Loucy (cell line): ENCODE results near the gene AIRE.
"Not testable (repeated sequence)": the region's sequence is repeated elsewhere in the genome, so short reads cannot be mapped to it uniquely, and the experiment has no call there.

Source experiments
- H2AFZ ChIP-seq: fragments of 200-600 bp; sonication (generic); 2 replicates; pipeline ENCODE4 v1.6.0; 2016; ENCODE audit warnings: antibody characterized with exemption, mild to moderate bottlenecking, low read length, moderate library complexity
- H3F3A ChIP-seq: fragments of 200-600 bp; 2 replicates; pipeline ENCODE4 v1.6.0; 2016; ENCODE audit warnings: antibody characterized with exemption, low read depth, mild to moderate bottlenecking
- H3K27me3 ChIP-seq: fragments of 200-600 bp; sonication (generic); 2 replicates; pipeline ENCODE4 v1.6.1; 2014; ENCODE audit warnings: low read length, mild to moderate bottlenecking; ENCODE audit not compliant: insufficient read depth, poor library complexity, severe bottlenecking
- H3K36me3 ChIP-seq: fragments of 200-600 bp; sonication (generic); 2 replicates; pipeline ENCODE4 v1.6.1; 2016; ENCODE audit warnings: low read length; ENCODE audit not compliant: insufficient read depth
- H3K4me1 ChIP-seq: fragments of 200-600 bp; sonication (generic); 2 replicates; pipeline ENCODE4 v1.5.1; 2014; ENCODE audit warnings: low read length, mild to moderate bottlenecking; ENCODE audit not compliant: insufficient read depth, poor library complexity, severe bottlenecking
- H3K4me2 ChIP-seq: fragments of 200-600 bp; sonication (generic); 2 replicates; pipeline ENCODE4 v1.6.0; 2014; ENCODE audit warnings: antibody characterized with exemption, low read length, low read depth, mild to moderate bottlenecking; ENCODE audit not compliant: poor library complexity, severe bottlenecking
- H3K4me3 ChIP-seq: fragments of 200-600 bp; sonication (generic); 2 replicates; pipeline ENCODE4 v1.5.1; 2014; ENCODE audit warnings: low read length, mild to moderate bottlenecking, mixed read lengths; ENCODE audit not compliant: poor library complexity, severe bottlenecking
- H3K79me2 ChIP-seq: fragments of 200-600 bp; sonication (generic); 2 replicates; pipeline ENCODE4 v1.6.1; 2014; ENCODE audit warnings: low read length; ENCODE audit not compliant: insufficient read depth
- H3K9ac ChIP-seq: fragments of 200-600 bp; sonication (generic); 2 replicates; pipeline ENCODE4 v1.6.0; 2014; ENCODE audit warnings: mild to moderate bottlenecking, low read depth, low read length, moderate library complexity; ENCODE audit not compliant: poor library complexity, severe bottlenecking
- H3K9me2 ChIP-seq: fragments of 200-600 bp; sonication (generic); replicated peaks from 2 replicates; pipeline ENCODE4 v1.6.1; 2016; ENCODE audit warnings: low read depth, low read length, mixed read lengths
- H3K9me3 ChIP-seq: fragments of 200-600 bp; sonication (generic); 2 replicates; pipeline ENCODE4 v1.6.1; 2014; ENCODE audit warnings: mild to moderate bottlenecking, antibody characterized with exemption, low read length, low read depth; ENCODE audit not compliant: insufficient read depth
- H4K20me1 ChIP-seq: fragments of 200-600 bp; sonication (generic); 2 replicates; pipeline ENCODE4 v1.6.0; 2014; ENCODE audit warnings: antibody characterized with exemption, low read length, mild to moderate bottlenecking; ENCODE audit not compliant: insufficient read depth, poor library complexity, severe bottlenecking
- CTCF ChIP-seq: fragments of 200-600 bp; sonication (generic); conservative IDR thresholded peaks from 2 replicates; pipeline ENCODE4 v1.5.1; 2014; ENCODE audit warnings: mild to moderate bottlenecking, antibody characterized with exemption, low read length
- EZH2phosphoT487 ChIP-seq: fragments of 200-600 bp; IDR thresholded peaks from 2 replicates; pipeline ENCODE4 v1.6.1; 2018; ENCODE audit warnings: antibody characterized with exemption, mild to moderate bottlenecking, moderate library complexity, borderline replicate concordance

The AIRE gene

GRCh38 chr21:44302573-44303401 lies 17.1 kb downstream of the AIRE start:
- not testable (repeated sequence) for H3K9me3 ChIP-seq, H2AFZ ChIP-seq, H3K36me3 ChIP-seq, H3F3A ChIP-seq, H3K27me3 ChIP-seq, H3K9me2 ChIP-seq
- H3K9ac ChIP-seq, result peak overlapping the region; percentile 78
- H3K4me3 ChIP-seq, result peak overlapping the region; percentile 91
- peaks cover 47% of the 10 kb centered on the region for H4K20me1 ChIP-seq
- TF ChIP-seq CTCF, result peak; percentile 44
- H3K4me2 ChIP-seq, result peak overlapping the region; percentile 94
- peaks cover 66% of the 10 kb centered on the region for H3K79me2 ChIP-seq
- H3K4me1 ChIP-seq, result peaks cover 48% of the 10 kb centered on the region

DNA sequence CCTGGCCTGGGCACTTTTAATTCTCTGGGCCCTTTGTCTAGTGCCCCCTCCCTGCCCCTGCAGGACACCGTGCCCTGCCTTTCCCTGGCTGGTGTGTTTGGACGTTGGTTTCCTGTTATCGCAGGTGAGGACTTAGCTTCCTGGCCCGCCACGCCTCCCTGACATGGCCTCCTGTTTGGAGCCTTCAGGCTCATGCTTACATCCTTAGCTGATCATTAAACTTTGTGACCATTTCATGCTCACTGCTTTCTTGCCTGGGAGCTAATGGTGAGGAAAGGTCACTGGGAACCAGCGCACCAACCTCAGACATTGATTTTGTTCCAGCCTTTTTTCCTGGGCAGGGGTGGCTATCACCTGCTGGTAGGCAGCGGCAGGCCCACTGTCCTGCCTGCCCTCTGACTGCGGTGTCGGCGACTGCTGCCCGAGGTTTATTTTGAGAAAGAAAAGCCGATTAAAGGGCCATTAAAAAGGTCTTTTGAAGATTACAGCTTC lies 17.9 kb downstream of the AIRE start:
- peaks cover 48% of the 10 kb centered on the region for H3K4me1 ChIP-seq
- TF ChIP-seq EZH2phosphoT487 (no peak), CTCF (no peak)
- no peaks in the 10 kb centered on the region for H3K9me2 ChIP-seq
- H3K4me3 ChIP-seq, result no peak overlapping the region
- H3K36me3 ChIP-seq, result peaks cover 12% of the 10 kb centered on the region; the same call in 1 of the 2 replicates
- H3K27me3 ChIP-seq, result no peaks in the 10 kb centered on the region
- H3F3A ChIP-seq, result no peaks in the 10 kb centered on the region
- peaks cover 47% of the 10 kb centered on the region for H4K20me1 ChIP-seq
- no peak overlapping the region for H2AFZ ChIP-seq
- H3K9me3 ChIP-seq, result no peaks in the 10 kb centered on the region
- peak overlapping the region; percentile 94 for H3K4me2 ChIP-seq
- H3K79me2 ChIP-seq, result peaks cover 66% of the 10 kb centered on the region
- H3K9ac ChIP-seq, result no peak overlapping the region

DNA sequence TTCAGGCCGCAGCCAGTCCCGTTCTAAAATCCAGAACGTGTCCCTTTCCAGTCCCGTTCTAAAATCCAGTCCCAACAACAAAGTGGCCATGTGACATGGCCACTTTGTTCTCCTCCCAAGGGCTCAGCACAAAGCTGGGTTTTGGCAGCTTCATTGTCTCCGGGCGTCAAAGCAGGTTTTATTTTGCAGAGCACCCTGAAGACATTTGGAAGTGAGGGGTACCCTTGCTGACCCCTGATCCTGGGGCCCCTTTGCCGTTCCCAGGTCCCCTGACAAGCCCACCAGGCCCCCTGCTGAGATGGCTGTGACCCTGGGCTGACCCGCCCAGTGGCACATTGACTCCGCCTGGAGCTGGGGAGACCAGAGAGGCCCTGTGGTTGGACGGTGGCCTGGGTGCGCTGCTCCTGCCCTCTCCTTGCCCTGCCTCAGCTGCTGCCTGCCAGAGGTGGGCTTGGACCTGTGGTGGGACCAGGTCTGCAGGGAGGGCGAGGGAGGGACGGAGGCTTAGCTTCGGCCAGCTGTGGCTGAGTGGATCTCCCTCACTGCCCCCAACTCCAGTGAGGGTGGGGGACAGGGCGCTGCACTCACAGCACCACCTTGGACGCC lies 18.4 kb downstream of the AIRE start:
- Histone ChIP-seq H3K79me2 (peaks cover 66% of the 10 kb centered on the region), H3K9me3 (no peaks in the 10 kb centered on the region), H3K9me2 (no peaks in the 10 kb centered on the region), H3F3A (no peaks in the 10 kb centered on the region), H3K9ac (peak overlapping the region; percentile 41), H2AFZ (no peak overlapping the region), H3K4me3 (peak overlapping the region; percentile 5), H3K4me2 (peak overlapping the region; percentile 94), H3K4me1 (peaks cover 48% of the 10 kb centered on the region), H3K27me3 (no peaks in the 10 kb centered on the region), H4K20me1 (peaks cover 47% of the 10 kb centered on the region), H3K36me3 (peaks cover 16% of the 10 kb centered on the region; the same call in 1 of the 2 replicates)
- TF ChIP-seq CTCF (no peak), EZH2phosphoT487 (no peak)
